H9 (cell line): ENCODE data around the gene TMEM140. TPM values are rescaled to one million over a fixed set of nuclear protein-coding genes. Genes with fewer than 3 reads are reported as not detected.

ENCODE experiments used
- DNase-seq: peaks from one replicate; pipeline ENCODE4 v3.0.0-alpha.2; 2017
- H2AFZ ChIP-seq: one replicate; pipeline ENCODE4 v1.6.1; 2013; ENCODE audit warnings: mild to moderate bottlenecking, low read length, control low read depth, moderate library complexity
- H2AK5ac ChIP-seq: 2 replicates; pipeline ENCODE4 v1.6.1; 2013; ENCODE audit warnings: low read length, control low read depth, mixed read lengths; ENCODE audit not compliant: insufficient read length
- H2BK120ac ChIP-seq: one replicate; pipeline ENCODE4 v1.6.1; 2013; ENCODE audit warnings: low read depth, mild to moderate bottlenecking, low read length, control low read depth, inconsistent platforms; ENCODE audit not compliant: poor library complexity, severe bottlenecking
- H2BK12ac ChIP-seq: 2 replicates; pipeline ENCODE4 v1.6.1; 2013; ENCODE audit warnings: low read length, control low read depth, mixed read lengths, low read depth; ENCODE audit not compliant: insufficient read length
- H2BK15ac ChIP-seq: 2 replicates; pipeline ENCODE4 v1.6.1; 2013; ENCODE audit warnings: low read depth, low read length, control low read depth
- H2BK20ac ChIP-seq: one replicate; pipeline ENCODE4 v1.6.1; 2013; ENCODE audit warnings: low read depth, mild to moderate bottlenecking, low read length, control low read depth, inconsistent platforms; ENCODE audit not compliant: poor library complexity, severe bottlenecking
- H2BK5ac ChIP-seq: 2 replicates; pipeline ENCODE4 v1.6.1; 2013; ENCODE audit warnings: low read length, control low read depth, mixed read lengths; ENCODE audit not compliant: insufficient read length
- H3K14ac ChIP-seq: 2 replicates; pipeline ENCODE4 v1.6.1; 2013; ENCODE audit warnings: low read length, control low read depth; ENCODE audit not compliant: insufficient read depth
- H3K18ac ChIP-seq: 2 replicates; pipeline ENCODE4 v1.6.1; 2013; ENCODE audit warnings: low read depth, mild to moderate bottlenecking, mixed read lengths, low read length, control low read depth; ENCODE audit not compliant: insufficient read length
- H3K23ac ChIP-seq: 2 replicates; pipeline ENCODE4 v1.6.1; 2013; ENCODE audit warnings: low read length, control low read depth, mixed read lengths, low read depth; ENCODE audit not compliant: insufficient read length
- H3K23me2 ChIP-seq: 2 replicates; pipeline ENCODE4 v1.6.1; 2013; ENCODE audit warnings: low read depth, mild to moderate bottlenecking, mixed read lengths, low read length, control low read depth; ENCODE audit not compliant: insufficient read length, poor library complexity, severe bottlenecking
- H3K27ac ChIP-seq: 2 replicates; pipeline ENCODE4 v1.5.1; 2013; ENCODE audit warnings: low read length, control low read depth, mixed read lengths, low read depth; ENCODE audit not compliant: insufficient read length
- H3K27me3 ChIP-seq: 2 replicates; pipeline ENCODE4 v1.6.1; 2013; ENCODE audit warnings: low read length, control low read depth, inconsistent platforms; ENCODE audit not compliant: insufficient read depth
- H3K4ac ChIP-seq: 2 replicates; pipeline ENCODE4 v1.6.1; 2013; ENCODE audit warnings: low read depth, mild to moderate bottlenecking, control low read depth, inconsistent platforms, low read length, moderate library complexity
- H3K4me1 ChIP-seq: 2 replicates; pipeline ENCODE4 v1.6.1; 2013; ENCODE audit warnings: low read length, control low read depth, inconsistent platforms; ENCODE audit not compliant: insufficient read depth
- H3K4me2 ChIP-seq: 2 replicates; pipeline ENCODE4 v1.6.1; 2013; ENCODE audit warnings: low read length, control low read depth, mixed read lengths; ENCODE audit not compliant: insufficient read length, insufficient read depth
- H3K56ac ChIP-seq: 2 replicates; pipeline ENCODE4 v1.6.1; 2013; ENCODE audit warnings: low read depth, mild to moderate bottlenecking, mixed read lengths, low read length, control low read depth; ENCODE audit not compliant: insufficient read length
- H3K79me1 ChIP-seq: 2 replicates; pipeline ENCODE4 v1.6.1; 2013; ENCODE audit warnings: low read depth, mild to moderate bottlenecking, moderate library complexity, low read length, control low read depth, inconsistent platforms; ENCODE audit not compliant: insufficient read depth, poor library complexity, severe bottlenecking
- H3K79me2 ChIP-seq: 2 replicates; pipeline ENCODE4 v1.6.1; 2013; ENCODE audit warnings: low read length, control low read depth, inconsistent platforms; ENCODE audit not compliant: insufficient read depth
- H3K9ac ChIP-seq: 2 replicates; pipeline ENCODE4 v1.6.1; 2013; ENCODE audit warnings: low read length, control low read depth, mixed read lengths; ENCODE audit not compliant: insufficient read length; ENCODE audit errors: extremely low read depth
- H3K9me3 ChIP-seq: one replicate; pipeline ENCODE4 v1.6.1; 2013; ENCODE audit warnings: low read depth, low read length, inconsistent platforms; ENCODE audit not compliant: control insufficient read depth
- H3T11ph ChIP-seq: one replicate; pipeline ENCODE4 v1.6.1; 2013; ENCODE audit warnings: mild to moderate bottlenecking, low read length, control low read depth, inconsistent platforms
- H4K20me1 ChIP-seq: one replicate; pipeline ENCODE4 v1.6.1; 2013; ENCODE audit not compliant: control insufficient read depth, insufficient read length, insufficient read depth
- H4K5ac ChIP-seq: 2 replicates; pipeline ENCODE4 v1.6.1; 2013; ENCODE audit warnings: low read depth, mild to moderate bottlenecking, mixed read lengths, low read length, control low read depth; ENCODE audit not compliant: insufficient read length
- H4K8ac ChIP-seq: replicated peaks from 2 replicates; pipeline ENCODE4 v1.6.1; 2013; ENCODE audit warnings: low read length, control low read depth, mixed read lengths, low read depth; ENCODE audit not compliant: insufficient read length
- H4K91ac ChIP-seq: 2 replicates; pipeline ENCODE4 v1.6.1; 2013; ENCODE audit warnings: low read depth, mild to moderate bottlenecking, moderate library complexity, mixed read lengths, low read length, control low read depth; ENCODE audit not compliant: insufficient read length
- H3K27ac Mint-ChIP-seq, 3 experiments: 2 replicates in 2 of 3; 3 replicates in 1 of 3; pipeline ENCODE4 v1.8.0; 2020 to 2021; ENCODE audit warnings: mixed read lengths in 3 of 3, mild to moderate bottlenecking in 1 of 3, moderate library complexity in 1 of 3
- H3K27me3 Mint-ChIP-seq: 2 replicates; pipeline ENCODE4 v1.8.0; 2021; ENCODE audit warnings: low read depth, mild to moderate bottlenecking, moderate library complexity, mixed read lengths
- H3K36me3 Mint-ChIP-seq, 3 experiments: 2 replicates in 2 of 3; 3 replicates in 1 of 3; pipeline ENCODE4 v1.8.0; 2020 to 2021; ENCODE audit warnings: low read depth in 3 of 3, mixed read lengths in 3 of 3; ENCODE audit not compliant: insufficient read depth in 1 of 3
- H3K4me1 Mint-ChIP-seq, 2 experiments: 2 replicates each; pipeline ENCODE4 v1.8.0; 2020; ENCODE audit warnings: mixed read lengths in 2 of 2
- H3K4me3 Mint-ChIP-seq, 2 experiments: 2 replicates in 1 of 2; 3 replicates in 1 of 2; pipeline ENCODE4 v1.8.0; 2020 to 2021; ENCODE audit warnings: mild to moderate bottlenecking in 2 of 2, mixed read lengths in 2 of 2, moderate library complexity in 1 of 2
- H3K9me3 Mint-ChIP-seq, 2 experiments: 2 replicates in 1 of 2; 3 replicates in 1 of 2; pipeline ENCODE4 v1.8.0; 2020; ENCODE audit warnings: mild to moderate bottlenecking in 2 of 2, mixed read lengths in 2 of 2, moderate library complexity in 1 of 2
- CTCF ChIP-seq: fragments of 200-600 bp; sonication (generic); conservative IDR thresholded peaks from 3 replicates; pipeline ENCODE4 v1.8.0; 2021; ENCODE audit warnings: antibody characterized with exemption, mild to moderate bottlenecking
- WGBS: extraction: QIAGEN DNeasy Blood & Tissue Kit; methylation state at CpG from one replicate; pipeline ENCODE4 v1.1.7; 2013; ENCODE audit warnings: missing lambda C conversion rate, low lambda C conversion rate, mixed read lengths; ENCODE audit not compliant: insufficient read length; ENCODE audit errors: extremely low coverage; 5-methylcytosine and 5-hydroxymethylcytosine counted together
- total RNA-seq: library from RNA; stranded (reverse); gene quantifications from 2 replicates; pipeline ENCODE4 v1.2.1, GENCODE V29; 2021

TMEM140 gene
- total RNA-seq, 1 experiment from 2014 or later, result not detected

GRCh38 chr7:135158874-135159273 is 11.0 kb downstream of the TMEM140 start:
- no peak overlapping the region for H3K18ac ChIP-seq
- peaks cover 5% of the 10 kb centered on the region for H3K27me3 Mint-ChIP-seq
- no peak overlapping the region for H4K91ac ChIP-seq
- TF ChIP-seq CTCF, result no peak
- H2BK12ac ChIP-seq, result no peak overlapping the region
- H3T11ph ChIP-seq, result no peak overlapping the region
- no peak overlapping the region for H3K4ac ChIP-seq
- H3K79me1 ChIP-seq, result no peaks in the 10 kb centered on the region
- H3K14ac ChIP-seq, result no peak overlapping the region; the same call in 1 of the 2 replicates
- H2BK15ac ChIP-seq, result no peak overlapping the region
- no peak overlapping the region for H2BK120ac ChIP-seq
- no peak overlapping the region for H3K27ac Mint-ChIP-seq
- H3K9me3 ChIP-seq, result no peaks in the 10 kb centered on the region
- H3K36me3 Mint-ChIP-seq, result peaks cover 46 to 78% (median 75%) of the 10 kb centered on the region in 3 experiments
- peaks cover 12 to 21% of the 10 kb centered on the region in 2 experiments for H3K4me1 Mint-ChIP-seq
- H2AFZ ChIP-seq, result no peak overlapping the region
- H3K23ac ChIP-seq, result no peak overlapping the region
- no peak overlapping the region for H3K4me3 Mint-ChIP-seq
- H3K9me3 Mint-ChIP-seq, result peaks cover 55 to 58% of the 10 kb centered on the region in 2 experiments
- H2AK5ac ChIP-seq, result no peak overlapping the region
- H3K27me3 ChIP-seq, result no peaks in the 10 kb centered on the region
- no peak overlapping the region for H2BK20ac ChIP-seq
- H4K20me1 ChIP-seq, result no peaks in the 10 kb centered on the region
- no peak overlapping the region for H2BK5ac ChIP-seq
- H3K27ac ChIP-seq, result no peak overlapping the region
- H4K8ac ChIP-seq, result no peak overlapping the region
- peaks cover 4% of the 10 kb centered on the region; the same call in 1 of the 2 replicates for H3K4me1 ChIP-seq
- H4K5ac ChIP-seq, result no peak overlapping the region
- H3K9ac ChIP-seq, result no peak overlapping the region
- no peak for DNase-seq
- H3K79me2 ChIP-seq, result no peaks in the 10 kb centered on the region
- WGBS, result no CpG with 5 or more reads among the region's 6 CpGs
- H3K56ac ChIP-seq, result no peak overlapping the region
- no peak overlapping the region for H3K4me2 ChIP-seq
- H3K23me2 ChIP-seq, result no peaks in the 10 kb centered on the region
